Right forelimb (tissue), 1 donor: ENCODE data around the gene CDCP2.
A peak's percentile ranks its signal among the peaks of the same experiment; 100 is the strongest.

ENCODE experiments used
- DNase-seq: peaks from one replicate; pipeline ENCODE4 v3.0.0-alpha.2; 2018

The CDCP2 gene

GRCh38 chr1:54136269-54136896 lies 16.4 kb downstream of the CDCP2 start:
- no peak for DNase-seq

- no peak for DNase-seq
These were observed 17.2 kb downstream of the CDCP2 start for GRCh38 chr1:54135436-54136120.

- DNase-seq = no peak
These were observed 18.5 kb downstream of the CDCP2 start for GRCh38 chr1:54134295-54134694.

- DNase-seq = no peak
These were observed 20.3 kb downstream of the CDCP2 start for GRCh38 chr1:54132495-54132894.

GRCh38 chr1:54131419-54131818 lies 21.4 kb downstream of the CDCP2 start:
- no peak for DNase-seq

GRCh38 chr1:54129858-54130257 lies 22.9 kb downstream of the CDCP2 start:
- DNase-seq = no peak

- DNase-seq = no peak
These were observed 25.1 kb downstream of the CDCP2 start for GRCh38 chr1:54127594-54128300.

GRCh38 chr1:54126271-54126815 lies 26.5 kb downstream of the CDCP2 start:
- no peak for DNase-seq

- no peak for DNase-seq
These were observed 27.3 kb downstream of the CDCP2 start for GRCh38 chr1:54125386-54126070.

- no peak for DNase-seq
These were observed 27.9 kb downstream of the CDCP2 start for GRCh38 chr1:54124906-54125305.

GRCh38 chr1:54124472-54124871 lies 28.3 kb downstream of the CDCP2 start:
- no peak for DNase-seq

GRCh38 chr1:54122992-54123391 lies 29.8 kb downstream of the CDCP2 start:
- DNase-seq = no peak

GRCh38 chr1:54122135-54122751 lies 30.6 kb downstream of the CDCP2 start:
- no peak for DNase-seq

- DNase-seq = peak; percentile 88
These were observed 31.2 kb downstream of the CDCP2 start for GRCh38 chr1:54121482-54122134.

- DNase-seq = no peak
These were observed 31.9 kb downstream of the CDCP2 start for GRCh38 chr1:54120698-54121481.

GRCh38 chr1:54120018-54120697 lies 32.6 kb downstream of the CDCP2 start:
- no peak for DNase-seq

- no peak for DNase-seq
These were observed 34.1 kb downstream of the CDCP2 start for GRCh38 chr1:54118704-54119103.

GRCh38 chr1:54117815-54118563 lies 34.8 kb downstream of the CDCP2 start:
- no peak for DNase-seq

- no peak for DNase-seq
These were observed 37.3 kb downstream of the CDCP2 start for GRCh38 chr1:54115520-54115919.

GRCh38 chr1:54114955-54115354 lies 37.8 kb downstream of the CDCP2 start:
- DNase-seq = no peak
